IMR-90 (cell line): ENCODE results near the gene GOLPH3L. TPM values are rescaled to one million over a fixed set of nuclear protein-coding genes. Genes with fewer than 3 reads are reported as not detected.

Experiments
- ATAC-seq: fragments of 200-7000 bp; cut with Tn5 transposase; 2 replicates; pipeline ENCODE4 v1.9.1; 2020; ENCODE audit warnings: low read depth, mild to moderate bottlenecking, moderate library complexity
- BruUV-seq: library from RNA; stranded (reverse); fragments of 400-500 nt; replicated peaks from 2 replicates; lab custom pipeline; 2021; lab: Mats Ljungman, UMichigan
- CTCF ChIA-PET: fragments of 300-600 bp; formaldehyde crosslinking; extraction: SDS; loops from one replicate; lab custom pipeline; 2021; ENCODE audit warnings: antibody characterized with exemption; lab: Yijun Ruan, JAX
- POLR2A ChIA-PET: fragments of 300-600 bp; sonication (Branson Sonifier 250); formaldehyde crosslinking; loops from one replicate; lab custom pipeline; 2022; ENCODE audit warnings: antibody characterized with exemption; ENCODE audit not compliant: unreplicated experiment; lab: Charles Lee
- DNase-seq: peaks from one replicate; pipeline ENCODE4 v3.0.0; 2013
- H2AFZ ChIP-seq: replicated peaks from 2 replicates; pipeline ENCODE3; 2013; ENCODE audit warnings: low read length, mild to moderate bottlenecking; ENCODE audit not compliant: poor library complexity
- H2AK5ac ChIP-seq: 2 replicates; pipeline ENCODE4 v1.6.1; 2013; ENCODE audit warnings: low read depth, low read length, inconsistent platforms
- H2AK9ac ChIP-seq: replicated peaks from 2 replicates; pipeline ENCODE3; 2013; ENCODE audit warnings: mild to moderate bottlenecking, low read depth, low read length, moderate library complexity; ENCODE audit not compliant: poor library complexity
- H2BK120ac ChIP-seq: 2 replicates; pipeline ENCODE4 v1.6.1; 2013; ENCODE audit warnings: low read depth, low read length, inconsistent platforms
- H2BK15ac ChIP-seq: 3 replicates; pipeline ENCODE4 v1.6.1; 2013; ENCODE audit warnings: low read depth, low read length, inconsistent platforms
- H2BK20ac ChIP-seq: 2 replicates; pipeline ENCODE4 v1.6.1; 2013; ENCODE audit warnings: low read depth, mild to moderate bottlenecking, inconsistent platforms, low read length, moderate library complexity
- H2BK5ac ChIP-seq: 2 replicates; pipeline ENCODE4 v1.6.1; 2013; ENCODE audit warnings: mild to moderate bottlenecking, low read depth, low read length, inconsistent platforms; ENCODE audit not compliant: poor library complexity, severe bottlenecking
- H3K14ac ChIP-seq: replicated peaks from 2 replicates; pipeline ENCODE4 v1.6.1; 2013; ENCODE audit warnings: low read depth, low read length, inconsistent platforms
- H3K18ac ChIP-seq: 2 replicates; pipeline ENCODE4 v1.6.1; 2013; ENCODE audit warnings: low read depth, low read length, control low read depth
- H3K23ac ChIP-seq: 2 replicates; pipeline ENCODE4 v1.6.1; 2013; ENCODE audit warnings: low read depth, low read length, inconsistent platforms
- H3K27ac ChIP-seq: 2 replicates; pipeline ENCODE4 v1.5.1; 2013; ENCODE audit warnings: mild to moderate bottlenecking, control low read depth, low read length; ENCODE audit not compliant: insufficient read depth
- H3K27me3 ChIP-seq: 2 replicates; pipeline ENCODE4 v1.6.1; 2013; ENCODE audit warnings: low read length; ENCODE audit not compliant: control insufficient read depth, insufficient read depth
- H3K36me3 ChIP-seq: 2 replicates; pipeline ENCODE4 v1.6.1; 2013; ENCODE audit warnings: low read length, mixed read lengths; ENCODE audit not compliant: control insufficient read depth, insufficient read depth
- H3K4ac ChIP-seq: 2 replicates; pipeline ENCODE4 v1.6.1; 2013; ENCODE audit warnings: low read depth, low read length, inconsistent platforms
- H3K4me1 ChIP-seq: 2 replicates; pipeline ENCODE4 v1.6.1; 2013; ENCODE audit warnings: low read length, mixed read lengths; ENCODE audit not compliant: control insufficient read depth, insufficient read depth
- H3K4me2 ChIP-seq: 2 replicates; pipeline ENCODE4 v1.6.1; 2013; ENCODE audit warnings: low read depth, mild to moderate bottlenecking, control low read depth, low read length, moderate library complexity
- H3K4me3 ChIP-seq: 2 replicates; pipeline ENCODE4 v1.5.1; 2013; ENCODE audit warnings: low read depth, mild to moderate bottlenecking, control low read depth, low read length, moderate library complexity; ENCODE audit not compliant: insufficient read depth
- H3K56ac ChIP-seq: 2 replicates; pipeline ENCODE4 v1.6.1; 2013; ENCODE audit warnings: low read length, inconsistent platforms; ENCODE audit not compliant: insufficient read depth; ENCODE audit errors: extremely low read depth
- H3K79me1 ChIP-seq, 2 experiments: 2 replicates each; pipeline ENCODE4 v1.6.1; 2013; ENCODE audit warnings: low read length in 2 of 2, inconsistent platforms in 1 of 2, low read depth in 1 of 2
- H3K9ac ChIP-seq: 2 replicates; pipeline ENCODE4 v1.6.1; 2013; ENCODE audit warnings: low read depth, low read length, control low read depth
- H3K9me1 ChIP-seq: 2 replicates; pipeline ENCODE4 v1.6.1; 2013; ENCODE audit warnings: low read length, inconsistent platforms; ENCODE audit not compliant: insufficient read depth
- H3K9me3 ChIP-seq: 2 replicates; pipeline ENCODE4 v1.6.1; 2013; ENCODE audit warnings: low read length; ENCODE audit not compliant: control insufficient read depth, insufficient read depth
- H4K20me1 ChIP-seq: 2 replicates; pipeline ENCODE4 v1.6.1; 2013; ENCODE audit warnings: low read length, inconsistent platforms; ENCODE audit not compliant: insufficient read depth
- H4K5ac ChIP-seq: 2 replicates; pipeline ENCODE4 v1.6.1; 2013; ENCODE audit warnings: mild to moderate bottlenecking, low read depth, low read length, control low read depth
- H4K8ac ChIP-seq, 2 experiments: 2 replicates each; pipeline ENCODE4 v1.6.1; 2013; ENCODE audit warnings: low read depth in 2 of 2, low read length in 2 of 2, control low read depth in 1 of 2, inconsistent platforms in 1 of 2
- H4K91ac ChIP-seq: 2 replicates; pipeline ENCODE4 v1.6.1; 2013; ENCODE audit warnings: low read depth, low read length, inconsistent platforms; ENCODE audit not compliant: insufficient read depth
- BHLHE40 ChIP-seq: fragments of 150-350 bp; IDR thresholded peaks from 2 replicates; pipeline ENCODE4 v1.6.1; 2016; ENCODE audit warnings: mild to moderate bottlenecking, low read depth, low read length
- CEBPB ChIP-seq: IDR thresholded peaks from 2 replicates; pipeline ENCODE4 v1.6.1; 2012; ENCODE audit warnings: low read depth, low read length, improper control_type of control experiment
- CHD1 ChIP-seq: IDR thresholded peaks from 2 replicates; pipeline ENCODE4 v1.6.1; 2012; ENCODE audit warnings: low read depth, low read length, improper control_type of control experiment
- CTCF ChIP-seq: conservative IDR thresholded peaks from 2 replicates; pipeline ENCODE4 v1.5.1; 2012; ENCODE audit warnings: mild to moderate bottlenecking, low read depth, low read length, improper control_type of control experiment
- FOS ChIP-seq: fragments of 150-350 bp; IDR thresholded peaks from 2 replicates; pipeline ENCODE4 v1.6.1; 2016; ENCODE audit warnings: low read depth, low read length
- MAFK ChIP-seq: IDR thresholded peaks from 2 replicates; pipeline ENCODE4 v1.6.1; 2012; ENCODE audit warnings: low read depth, low read length, improper control_type of control experiment
- NFE2L2 ChIP-seq: fragments of 150-350 bp; IDR thresholded peaks from 2 replicates; pipeline ENCODE4 v1.6.1; 2016; ENCODE audit warnings: low read depth, mild to moderate bottlenecking, low read length
- POLR2A ChIP-seq: IDR thresholded peaks from 2 replicates; pipeline ENCODE4 v1.6.1; 2012; ENCODE audit warnings: mild to moderate bottlenecking, low read depth, low read length
- RAD21 ChIP-seq: IDR thresholded peaks from 2 replicates; pipeline ENCODE4 v1.6.1; 2012; ENCODE audit warnings: low read length, improper control_type of control experiment
- RCOR1 ChIP-seq: IDR thresholded peaks from 2 replicates; pipeline ENCODE4 v1.6.1; 2012; ENCODE audit warnings: mild to moderate bottlenecking, low read length, improper control_type of control experiment; ENCODE audit not compliant: insufficient replicate concordance
- USF2 ChIP-seq: fragments of 150-350 bp; IDR thresholded peaks from 2 replicates; pipeline ENCODE4 v1.6.1; 2017; ENCODE audit warnings: mild to moderate bottlenecking, antibody characterized with exemption, low read length, low read depth
- WGBS, 2 experiments: methylation state at CpG; one replicate each; pipeline versions ENCODE4 v1.1.5 to v1.1.7; 2013; ENCODE audit warnings: missing lambda C conversion rate in 2 of 2; ENCODE audit not compliant: insufficient read length in 1 of 2; ENCODE audit errors: extremely low coverage in 2 of 2; 5-methylcytosine and 5-hydroxymethylcytosine counted together
- dilution Hi-C: fragments of 300-500 bp; cut with HindIII; formaldehyde crosslinking; loops from one replicate; pipeline ENCODE4 v1.14.3; 2018; ENCODE audit warnings: low sequenced_read_pairs; ENCODE audit not compliant: unreplicated experiment
- in situ Hi-C: fragments of 300-500 bp; cut with MboI; formaldehyde crosslinking; loops from 3 replicates; pipeline ENCODE4 v1.14.3; 2019; ENCODE audit warnings: low sequenced_read_pairs, inconsistent platforms, mixed read lengths
- intact Hi-C: fragments of 100-400 bp; cut with micrococcal nuclease; formaldehyde crosslinking; loops from 2 replicates; pipeline ENCODE4 v1.10.0; 2022
- polyA plus RNA-seq, 3 experiments: library from polyadenylated mRNA; depleted of rRNA; stranded (reverse); fragments of >200 nt; gene quantifications; 2 replicates each; pipeline ENCODE4 v1.2.3, GENCODE V29; 2012; ENCODE audit warnings: low replicate concordance in 1 of 3
- total RNA-seq: library from RNA; depleted of rRNA; stranded (reverse); fragments of >200 nt; gene quantifications from 2 replicates; pipeline ENCODE4 v1.2.3, GENCODE V29; 2012
- TF ChIP-seq, protein P1 (sequence below): fragments of 150-350 bp; IDR thresholded peaks from 2 replicates; pipeline ENCODE4 v1.6.1; 2016; ENCODE audit warnings: low read depth, mild to moderate bottlenecking, low read length, moderate library complexity, borderline replicate concordance

Gene GOLPH3L
- total and polyA plus RNA-seq, 2 of the 4 experiments (the other 2 are of a cell fraction), result 9.5 to 11.0 TPM

- Histone ChIP-seq H3K9me3 (no peaks in the 10 kb centered on the region), H3K36me3 (peaks cover 5% of the 10 kb centered on the region; the same call in 1 of the 2 replicates), H3K27ac (no peak overlapping the region), H2BK120ac (no peak overlapping the region), H2AK5ac (no peak overlapping the region), H3K56ac (no peak overlapping the region), H2BK5ac (no peak overlapping the region), H2BK20ac (no peak overlapping the region), H3K79me1 (0 out of 4 replicates have a peak, but pooled peaks cover 0 to 5% of the 10 kb centered on the region in 2 experiments), H4K8ac (no peak overlapping the region), H2BK15ac (no peak overlapping the region), H4K91ac (no peak overlapping the region), H3K14ac (no peak overlapping the region), H4K5ac (no peak overlapping the region), H3K18ac (no peak overlapping the region), H3K4me2 (no peak overlapping the region), H3K27me3 (no peaks in the 10 kb centered on the region), H3K23ac (no peak overlapping the region), H4K20me1 (no peaks in the 10 kb centered on the region), H2AK9ac (no peak overlapping the region), H2AFZ (no peak overlapping the region), H3K9ac (no peak overlapping the region), H3K4me1 (no peaks in the 10 kb centered on the region), H3K9me1 (no peaks in the 10 kb centered on the region), H3K4ac (no peak overlapping the region), H3K4me3 (no peak overlapping the region)
- intact Hi-C loops (no loop called here), dilution Hi-C loops (no loop called here), in situ Hi-C loops (no loop called here)
- no CpG with 5 or more reads among the region's 4 CpGs for WGBS, 2 experiments
- TF ChIP-seq BHLHE40, result no peak
- TF ChIP-seq NFE2L2, result no peak
- TF ChIP-seq MAFK, result no peak
- TF ChIP-seq RCOR1, result no peak
- no peak for TF ChIP-seq FOS
- TF ChIP-seq USF2, result no peak
- TF ChIP-seq CEBPB, result no peak
- TF ChIP-seq CHD1, result no peak
- TF ChIP-seq CTCF, result no peak
- TF ChIP-seq POLR2A, result no peak
- no peak for TF ChIP-seq RAD21
- TF ChIP-seq, protein P1, sequence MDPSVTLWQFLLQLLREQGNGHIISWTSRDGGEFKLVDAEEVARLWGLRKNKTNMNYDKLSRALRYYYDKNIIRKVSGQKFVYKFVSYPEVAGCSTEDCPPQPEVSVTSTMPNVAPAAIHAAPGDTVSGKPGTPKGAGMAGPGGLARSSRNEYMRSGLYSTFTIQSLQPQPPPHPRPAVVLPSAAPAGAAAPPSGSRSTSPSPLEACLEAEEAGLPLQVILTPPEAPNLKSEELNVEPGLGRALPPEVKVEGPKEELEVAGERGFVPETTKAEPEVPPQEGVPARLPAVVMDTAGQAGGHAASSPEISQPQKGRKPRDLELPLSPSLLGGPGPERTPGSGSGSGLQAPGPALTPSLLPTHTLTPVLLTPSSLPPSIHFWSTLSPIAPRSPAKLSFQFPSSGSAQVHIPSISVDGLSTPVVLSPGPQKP, result no peak
- ChIA-PET CTCF (interaction anchor here (0.6 to 0.7 kb wide), 2 partner anchors 26 to 154 kb away, joined by 3 read pairs; no protein-coding TSS in a partner anchor), POLR2A (no interaction called here)
- no peak for DNase-seq
- no TSS peak for BruUV-seq
- ATAC-seq, result no peak
These were observed 22.1 kb downstream of the GOLPH3L start for GRCh38 chr1:150674881-150675280.
